Mesodermal cell (in vitro differentiated cells): ENCODE measurements around the gene ROBO1.

ENCODE experiments used
- H3K27ac ChIP-seq: 2 replicates; pipeline ENCODE4 v1.7.0; 2013; ENCODE audit warnings: mild to moderate bottlenecking, low read depth, low read length, moderate library complexity; ENCODE audit not compliant: severe bottlenecking
- H3K36me3 ChIP-seq: 2 replicates; pipeline ENCODE4 v1.7.1; 2013; ENCODE audit warnings: mild to moderate bottlenecking, low read length, moderate library complexity; ENCODE audit not compliant: control insufficient read depth, insufficient read depth
- H3K4me1 ChIP-seq: one replicate; pipeline ENCODE4 v1.7.1; 2013; ENCODE audit warnings: mild to moderate bottlenecking, low read length; ENCODE audit not compliant: insufficient read depth, control insufficient read depth, poor library complexity, severe bottlenecking
- H3K4me3 ChIP-seq: 2 replicates; pipeline ENCODE4 v1.7.0; 2013; ENCODE audit warnings: low read length, control low read depth, mild to moderate bottlenecking; ENCODE audit not compliant: insufficient read depth, poor library complexity, severe bottlenecking; ENCODE audit errors: extremely low read depth
- H3K9me3 ChIP-seq: 2 replicates; pipeline ENCODE4 v1.7.1; 2013; ENCODE audit warnings: mild to moderate bottlenecking, low read length, moderate library complexity; ENCODE audit not compliant: control insufficient read depth
- WGBS, 2 experiments: methylation state at CpG; one replicate each; pipeline ENCODE4 v1.1.5; 2013; ENCODE audit warnings: missing lambda C conversion rate in 2 of 2; ENCODE audit not compliant: insufficient coverage in 2 of 2; 5-methylcytosine and 5-hydroxymethylcytosine counted together

The ROBO1 gene

DNA sequence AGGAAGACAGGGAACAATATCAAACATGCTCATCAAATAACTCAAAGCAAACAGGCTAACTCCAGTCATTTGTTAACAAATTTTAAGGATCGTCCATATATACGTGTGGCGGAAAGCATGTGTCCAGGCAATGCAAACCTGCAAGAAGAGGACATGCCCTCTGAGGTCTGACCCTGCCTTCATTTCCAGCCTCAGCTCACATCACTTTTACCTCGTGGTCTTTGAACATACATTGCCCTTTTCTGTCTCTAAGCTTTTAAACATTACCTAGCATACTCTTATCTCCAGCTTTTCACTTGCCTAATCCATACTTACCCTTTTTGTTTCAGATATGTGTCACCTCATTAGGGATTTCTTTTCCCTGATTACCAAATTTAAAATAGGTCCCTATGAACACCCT is 944.4 kb downstream of the ROBO1 start:
- no peak overlapping the region for H3K27ac ChIP-seq
- H3K9me3 ChIP-seq: no peaks in the 10 kb centered on the region
- H3K36me3 ChIP-seq: no peaks in the 10 kb centered on the region
- no peak overlapping the region for H3K4me3 ChIP-seq
- WGBS, 2 experiments: 91% methylated on average over 4 of the region's 4 CpGs
- H3K4me1 ChIP-seq: no peaks in the 10 kb centered on the region

DNA sequence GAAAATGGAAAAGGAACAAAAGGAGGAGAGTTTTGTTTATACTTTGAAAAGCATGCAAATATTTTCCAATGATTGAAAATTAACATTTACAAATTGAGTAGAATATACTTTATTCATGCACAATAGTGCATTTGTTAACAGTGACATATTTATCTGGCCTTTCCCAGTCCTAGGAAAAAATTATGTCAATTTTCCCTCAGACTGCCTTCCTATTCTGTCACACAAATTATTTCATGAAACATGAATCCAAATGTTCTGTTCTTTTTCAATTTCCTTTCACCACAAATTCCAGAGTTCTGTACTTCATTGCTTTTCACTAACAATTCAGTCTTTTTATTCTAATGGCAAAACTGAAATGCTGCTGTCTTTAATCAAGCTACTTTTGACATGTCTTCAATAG is 945.1 kb downstream of the ROBO1 start:
- H3K9me3 ChIP-seq: no peaks in the 10 kb centered on the region
- no peak overlapping the region for H3K4me3 ChIP-seq
- no peak overlapping the region for H3K27ac ChIP-seq
- H3K4me1 ChIP-seq: no peaks in the 10 kb centered on the region
- H3K36me3 ChIP-seq: no peaks in the 10 kb centered on the region

DNA sequence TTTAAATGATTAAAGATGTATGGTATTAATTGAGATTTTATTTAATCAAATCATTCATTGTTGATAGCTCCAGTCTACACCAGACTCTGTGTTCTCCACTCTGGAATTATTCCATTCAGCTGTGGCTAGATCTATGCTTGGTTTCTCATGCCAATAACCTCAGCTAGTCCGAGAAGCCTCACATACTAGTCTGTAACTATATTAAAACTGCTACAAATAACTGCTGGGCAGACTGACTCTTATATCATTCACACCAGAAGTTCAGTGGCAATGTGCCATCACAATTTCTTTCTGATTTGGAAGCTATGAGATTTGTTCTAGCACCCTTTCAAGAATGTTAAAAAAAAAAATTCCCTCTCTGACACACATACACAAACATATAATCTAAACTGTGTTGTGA is 947.3 kb downstream of the ROBO1 start:
- no peaks in the 10 kb centered on the region for H3K36me3 ChIP-seq
- H3K4me1 ChIP-seq: no peaks in the 10 kb centered on the region
- H3K9me3 ChIP-seq: no peaks in the 10 kb centered on the region
- WGBS, 2 experiments: 89% methylated on average over 1 of the region's 1 CpG; no CpG with 5 or more reads in 1 of the 2 experiments
- no peak overlapping the region for H3K4me3 ChIP-seq
- H3K27ac ChIP-seq: no peak overlapping the region

DNA sequence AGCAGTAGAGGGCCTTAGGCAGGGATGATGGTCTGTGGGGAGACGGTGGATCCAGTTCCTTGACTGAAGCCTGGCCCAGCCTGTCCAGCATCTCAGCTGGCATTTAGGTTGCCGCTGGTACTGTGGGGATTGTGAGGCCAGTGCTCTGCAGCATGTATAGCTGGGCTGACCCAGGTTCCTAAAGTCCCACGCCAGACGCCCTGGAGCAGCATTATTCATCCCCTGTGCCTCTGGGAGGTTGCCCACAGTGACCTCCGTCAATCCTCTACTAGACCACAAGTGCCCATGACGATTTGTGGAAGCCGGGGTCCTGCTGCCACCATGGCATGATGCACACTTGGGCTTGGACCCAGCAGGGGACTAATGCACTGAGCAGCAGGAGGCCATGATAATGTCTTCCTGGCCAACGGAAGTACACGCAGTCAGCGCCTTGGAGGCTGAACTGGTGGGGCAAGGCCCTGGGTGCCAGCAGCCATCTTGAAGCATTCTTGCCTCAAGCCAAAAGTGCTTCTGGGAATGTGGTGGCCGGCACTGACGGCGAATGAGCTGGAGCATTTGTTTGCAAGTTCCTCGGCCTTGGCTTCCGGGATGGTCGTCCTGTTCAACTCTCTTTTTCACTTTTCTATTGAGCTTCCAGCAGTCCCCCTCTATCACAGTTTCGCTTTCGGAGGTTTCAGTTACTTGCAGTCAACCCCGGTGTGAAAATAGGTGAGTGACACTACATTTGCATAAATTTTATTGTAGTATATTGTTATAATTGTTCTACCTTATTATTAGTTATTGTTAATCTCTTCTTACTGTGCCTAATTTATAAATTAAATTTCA is 949.4 kb downstream of the ROBO1 start:
- no peaks in the 10 kb centered on the region for H3K9me3 ChIP-seq
- no peak overlapping the region for H3K4me3 ChIP-seq
- H3K4me1 ChIP-seq: no peaks in the 10 kb centered on the region
- no peak overlapping the region for H3K27ac ChIP-seq
- WGBS, 2 experiments: 93 to 99% methylated on average over 13 to 15 of the region's 19 CpGs
- H3K36me3 ChIP-seq: no peaks in the 10 kb centered on the region

DNA sequence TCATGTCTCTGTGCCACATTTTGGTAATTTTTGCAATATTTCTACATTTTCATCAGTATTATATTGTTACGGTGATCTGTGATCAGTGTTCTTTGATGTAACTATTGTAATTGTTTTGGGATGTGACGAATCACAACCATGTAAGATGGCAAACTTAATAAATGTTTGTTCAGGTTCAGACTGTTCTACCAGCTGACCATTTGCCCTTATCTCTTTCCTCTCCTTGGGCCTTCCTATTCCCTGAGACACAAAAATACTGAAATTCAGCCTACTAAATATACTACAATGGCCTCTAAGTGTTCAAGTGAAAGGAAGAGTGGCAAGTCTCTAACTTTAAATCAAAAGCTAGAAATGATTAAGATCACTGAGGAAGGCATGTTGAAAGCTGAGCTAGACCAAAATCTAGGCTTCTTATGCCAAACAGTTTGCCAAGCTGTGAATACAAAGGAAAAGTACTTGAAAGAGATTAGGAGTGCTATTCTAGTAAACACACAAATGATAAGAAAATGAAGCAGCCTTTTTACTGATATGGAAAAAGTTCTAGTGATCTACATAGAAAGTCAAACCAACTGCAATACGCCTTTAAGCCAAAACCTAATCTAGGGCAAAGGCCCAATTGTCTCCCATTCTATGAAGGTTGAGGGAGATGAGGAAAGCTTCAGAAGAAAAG is 952.8 kb downstream of the ROBO1 start:
- no peak overlapping the region for H3K4me3 ChIP-seq
- no peaks in the 10 kb centered on the region for H3K4me1 ChIP-seq
- 83% methylated on average over 1 of the region's 3 CpGs; no CpG with 5 or more reads in 1 of the 2 experiments for WGBS, 2 experiments
- H3K9me3 ChIP-seq: no peaks in the 10 kb centered on the region
- H3K27ac ChIP-seq: no peak overlapping the region
- H3K36me3 ChIP-seq: no peaks in the 10 kb centered on the region

DNA sequence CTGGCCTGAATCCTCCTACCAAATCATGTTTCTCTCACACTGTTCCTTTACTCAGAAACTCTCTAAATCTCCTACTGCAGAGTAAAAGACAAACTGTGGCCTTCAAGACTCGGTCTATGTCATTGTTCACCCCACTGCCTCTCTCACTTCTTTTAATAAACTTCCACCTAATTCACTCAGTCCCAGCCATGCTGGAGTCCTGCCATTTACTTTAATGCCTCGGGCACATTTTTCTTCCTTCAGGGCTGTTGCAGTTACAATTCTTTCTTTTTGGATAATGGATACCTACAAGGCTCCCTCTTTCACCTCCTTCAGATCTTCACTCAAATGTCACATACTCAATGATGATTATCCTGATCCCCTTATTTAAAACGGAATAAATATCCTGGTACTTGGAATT is 955.6 kb downstream of the ROBO1 start:
- Histone ChIP-seq H3K27ac (no peak overlapping the region), H3K4me3 (no peak overlapping the region), H3K9me3 (no peaks in the 10 kb centered on the region), H3K36me3 (no peaks in the 10 kb centered on the region), H3K4me1 (no peaks in the 10 kb centered on the region)
- 88 to 94% methylated on average over 3 of the region's 3 CpGs for WGBS, 2 experiments

DNA sequence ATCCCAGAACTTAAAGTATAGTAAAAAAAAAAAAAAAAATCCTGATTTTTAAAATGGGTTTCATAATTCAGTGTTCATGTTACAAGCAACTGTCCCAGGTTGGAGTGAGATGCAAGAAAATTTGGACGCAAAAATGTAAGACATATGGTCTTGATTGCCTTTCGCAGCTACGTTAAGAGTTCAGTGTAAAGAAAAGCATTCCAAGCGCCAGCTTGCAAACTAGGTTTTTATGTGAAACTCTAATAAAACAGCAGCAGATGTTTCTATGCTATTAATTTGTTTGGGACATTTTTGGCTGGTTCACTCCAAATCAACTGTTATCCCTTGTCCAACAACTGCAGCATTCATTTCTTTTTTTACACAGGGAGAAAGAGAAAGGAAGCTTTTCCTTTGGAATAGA is 957.8 kb downstream of the ROBO1 start:
- H3K9me3 ChIP-seq: no peaks in the 10 kb centered on the region
- no peaks in the 10 kb centered on the region for H3K4me1 ChIP-seq
- no peak overlapping the region for H3K27ac ChIP-seq
- WGBS, 2 experiments: 93 to 95% methylated on average over 3 to 4 of the region's 4 CpGs
- H3K36me3 ChIP-seq: no peaks in the 10 kb centered on the region
- no peak overlapping the region for H3K4me3 ChIP-seq

DNA sequence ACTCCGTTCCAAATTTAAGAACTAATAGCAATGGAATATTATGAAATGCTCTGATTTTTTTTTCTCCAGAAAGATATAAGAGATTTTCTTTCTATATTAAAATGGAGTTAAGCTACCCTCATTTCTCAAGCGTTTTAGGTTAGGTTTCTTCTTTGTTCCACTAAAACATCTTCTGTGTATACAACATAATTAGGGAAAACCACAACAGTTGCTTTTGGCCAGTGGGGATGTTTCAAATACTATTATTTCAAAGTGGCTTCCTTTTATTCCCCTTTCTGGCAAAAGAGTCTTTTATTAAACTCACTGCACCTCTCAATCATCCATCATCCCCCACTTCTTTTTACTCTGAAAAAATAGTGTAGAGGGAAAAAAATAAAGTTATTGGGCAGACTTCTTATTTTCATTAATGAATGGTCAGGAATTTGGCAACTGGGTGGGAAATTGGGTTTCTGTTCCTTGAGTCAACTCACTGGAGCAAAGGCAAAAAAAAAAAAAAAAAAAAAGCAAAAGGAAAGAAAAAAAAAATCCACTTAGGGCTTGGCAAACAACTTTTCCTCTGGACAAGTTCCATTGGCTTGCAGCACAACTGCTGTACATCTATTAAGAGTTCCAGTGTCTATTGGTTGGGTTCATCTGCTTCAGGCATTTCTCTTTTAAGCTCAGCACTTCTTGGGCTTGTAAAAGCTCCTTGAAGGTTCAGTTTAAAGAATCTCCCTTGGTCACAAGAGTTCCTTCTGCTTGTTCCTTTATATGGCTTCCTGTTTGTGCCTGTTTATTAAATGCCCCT is 963.4 kb downstream of the ROBO1 start:
- Histone ChIP-seq H3K4me1 (peaks cover 4% of the 10 kb centered on the region), H3K9me3 (no peaks in the 10 kb centered on the region), H3K27ac (no peak overlapping the region), H3K36me3 (no peaks in the 10 kb centered on the region), H3K4me3 (no peak overlapping the region)
- WGBS, 2 experiments: no CpG with 5 or more reads among the region's 2 CpGs

DNA sequence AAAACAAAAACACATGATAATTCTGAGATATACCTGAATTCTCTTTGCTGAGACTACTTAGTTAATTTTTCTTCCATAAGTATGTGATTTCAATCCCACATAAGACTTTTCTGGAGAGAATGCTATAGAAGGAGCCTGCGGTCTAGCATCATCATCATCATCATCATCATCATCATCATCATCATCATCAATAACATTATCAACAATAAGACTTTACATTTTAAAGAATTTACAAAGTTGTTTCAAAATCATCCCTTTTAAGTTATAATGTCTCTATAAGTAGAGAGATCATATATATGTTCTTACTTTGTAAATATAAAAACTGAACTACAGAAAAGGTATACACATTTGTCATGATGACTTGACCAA is 965.3 kb downstream of the ROBO1 start:
- no peaks in the 10 kb centered on the region for H3K36me3 ChIP-seq
- H3K4me3 ChIP-seq: no peak overlapping the region
- 100% methylated on average over 1 of the region's 1 CpG; no CpG with 5 or more reads in 1 of the 2 experiments for WGBS, 2 experiments
- no peak overlapping the region for H3K27ac ChIP-seq
- no peaks in the 10 kb centered on the region for H3K9me3 ChIP-seq
- H3K4me1 ChIP-seq: peaks cover 4% of the 10 kb centered on the region

DNA sequence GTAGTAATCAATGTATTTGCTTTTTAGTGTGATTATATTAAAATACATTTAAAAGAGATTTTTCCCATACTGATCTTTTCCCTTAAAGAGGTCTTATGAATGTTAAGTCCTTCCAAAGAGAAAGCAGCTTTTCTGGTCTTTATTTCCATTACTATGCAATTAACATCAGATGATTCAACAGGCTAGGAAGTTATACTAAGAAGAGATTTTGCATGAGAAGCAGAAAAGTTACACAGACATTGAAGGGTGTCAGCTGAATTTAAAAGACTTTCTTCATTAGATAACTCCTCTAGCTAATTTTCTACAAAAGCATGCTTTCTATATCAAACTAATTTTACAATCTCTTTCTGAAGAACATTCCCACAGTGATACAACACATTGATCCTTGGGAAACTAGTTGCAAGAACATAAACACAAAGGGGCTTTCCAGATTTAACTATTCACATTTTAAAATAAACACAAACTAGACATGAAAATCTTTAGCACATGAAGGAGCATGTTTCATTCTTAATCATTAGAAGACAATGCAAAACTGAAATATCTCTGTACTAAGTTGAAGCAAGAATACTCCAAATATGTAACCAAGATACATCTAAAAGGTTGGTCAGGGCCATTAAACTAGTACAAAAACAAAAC is 965.8 kb downstream of the ROBO1 start:
- H3K27ac ChIP-seq: peak overlapping the region; percentile 31
- no peak overlapping the region for H3K4me3 ChIP-seq
- H3K9me3 ChIP-seq: no peaks in the 10 kb centered on the region
- H3K4me1 ChIP-seq: peaks cover 4% of the 10 kb centered on the region
- H3K36me3 ChIP-seq: no peaks in the 10 kb centered on the region
